Panc1 (cell line): Measurements from ENCODE around the gene FBLN1. TPM values are rescaled to one million over a fixed set of nuclear protein-coding genes. Genes with fewer than 3 reads are reported as not detected.

Source experiments
- ATAC-seq: fragments of 200-7000 bp; cut with Tn5 transposase; 2 replicates; pipeline ENCODE4 v1.9.1; 2020; ENCODE audit warnings: mild to moderate bottlenecking, moderate library complexity
- BruUV-seq: library from RNA; stranded (reverse); fragments of 400-500 nt; replicated peaks from 2 replicates; lab custom pipeline; 2021; lab: Mats Ljungman, UMichigan
- CTCF ChIA-PET: fragments of 300-600 bp; sonication (Branson Sonifier 250); formaldehyde crosslinking; loops from one replicate; lab custom pipeline; 2022; ENCODE audit warnings: antibody characterized with exemption; lab: Charles Lee
- POLR2A ChIA-PET: fragments of 300-600 bp; sonication (Branson Sonifier 250); formaldehyde crosslinking; loops from one replicate; lab custom pipeline; 2022; ENCODE audit warnings: antibody characterized with exemption; lab: Charles Lee
- DNase-seq: peaks from one replicate; pipeline ENCODE4 v3.0.0-alpha.2; 2010; ENCODE audit warnings: low read depth, low spot score
- H3K27ac ChIP-seq: 2 replicates; pipeline ENCODE4 v1.5.1; 2011; ENCODE audit warnings: mild to moderate bottlenecking, low read length, inconsistent platforms
- H3K27me3 ChIP-seq: fragments of 200-500 bp; sonication (Bioruptor generic); 2 replicates; pipeline ENCODE4 v1.6.0; 2014; ENCODE audit warnings: low read length, inconsistent platforms; ENCODE audit not compliant: control insufficient read depth, insufficient read depth
- H3K36me3 ChIP-seq: fragments of 200-500 bp; sonication (Bioruptor generic); 2 replicates; pipeline ENCODE4 v1.5.1; 2014; ENCODE audit warnings: inconsistent platforms, mild to moderate bottlenecking, low read length, moderate library complexity; ENCODE audit not compliant: control insufficient read depth, insufficient read depth
- H3K4me1 ChIP-seq: 2 replicates; pipeline ENCODE4 v1.5.1; 2011; ENCODE audit warnings: inconsistent platforms, mild to moderate bottlenecking, low read length, moderate library complexity; ENCODE audit not compliant: control insufficient read depth, insufficient read depth
- H3K4me3 ChIP-seq, 2 experiments: 2 replicates each; pipeline ENCODE4 v1.5.1; 2011 to 2012; ENCODE audit warnings: low read depth in 2 of 2, low read length in 2 of 2, mild to moderate bottlenecking in 2 of 2, inconsistent platforms in 1 of 2, moderate library complexity in 1 of 2
- H3K9me3 ChIP-seq: fragments of 200-500 bp; sonication (Bioruptor generic); 2 replicates; pipeline ENCODE4 v1.5.1; 2014; ENCODE audit warnings: low read depth, mild to moderate bottlenecking, inconsistent platforms, low read length, moderate library complexity; ENCODE audit not compliant: control insufficient read depth, insufficient read depth
- POLR2AphosphoS5 ChIP-seq: IDR thresholded peaks from 2 replicates; pipeline ENCODE4 v1.6.1; 2012; ENCODE audit warnings: mild to moderate bottlenecking, low read depth, low read length, moderate library complexity
- SIN3A ChIP-seq: IDR thresholded peaks from 2 replicates; pipeline ENCODE4 v1.6.1; 2012; ENCODE audit warnings: low read depth, mild to moderate bottlenecking, low read length, moderate library complexity, borderline replicate concordance; ENCODE audit not compliant: insufficient read depth
- TCF7L2 ChIP-seq: IDR thresholded peaks from 2 replicates; pipeline ENCODE4 v1.6.1; 2011; ENCODE audit warnings: mild to moderate bottlenecking, low read depth, low read length, inconsistent platforms
- in situ Hi-C: cut with HindIII; loops from 2 replicates; pipeline ENCODE4 v1.10.0; 2016; ENCODE audit warnings: low sequenced_read_pairs, low pct_unique_long_range_greater_than_20kb
- intact Hi-C: fragments of 100-400 bp; cut with micrococcal nuclease; formaldehyde crosslinking; loops from one replicate; pipeline ENCODE4 v1.10.0; 2022; ENCODE audit not compliant: unreplicated experiment
- total RNA-seq: library from RNA; stranded (reverse); gene quantifications from one replicate; pipeline ENCODE4 v1.2.1, GENCODE V29; 2021; ENCODE audit not compliant: unreplicated experiment
- TF ChIP-seq, protein P1 (sequence below), 2 experiments: IDR thresholded peaks; 2 replicates each; pipeline ENCODE4 v1.6.1; 2011 to 2012; ENCODE audit warnings: low read depth in 2 of 2, control low read depth in 1 of 2, low read length in 1 of 2, mild to moderate bottlenecking in 1 of 2, moderate library complexity in 1 of 2; ENCODE audit not compliant: insufficient read depth in 1 of 2
- TF ChIP-seq, protein P2 (sequence below): fragments of 450-650 bp; IDR thresholded peaks from 2 replicates; pipeline ENCODE4 v1.5.1; 2017; ENCODE audit warnings: mild to moderate bottlenecking

FBLN1 gene
- total RNA-seq, 1 experiment from 2014 or later: 143 TPM

DNA sequence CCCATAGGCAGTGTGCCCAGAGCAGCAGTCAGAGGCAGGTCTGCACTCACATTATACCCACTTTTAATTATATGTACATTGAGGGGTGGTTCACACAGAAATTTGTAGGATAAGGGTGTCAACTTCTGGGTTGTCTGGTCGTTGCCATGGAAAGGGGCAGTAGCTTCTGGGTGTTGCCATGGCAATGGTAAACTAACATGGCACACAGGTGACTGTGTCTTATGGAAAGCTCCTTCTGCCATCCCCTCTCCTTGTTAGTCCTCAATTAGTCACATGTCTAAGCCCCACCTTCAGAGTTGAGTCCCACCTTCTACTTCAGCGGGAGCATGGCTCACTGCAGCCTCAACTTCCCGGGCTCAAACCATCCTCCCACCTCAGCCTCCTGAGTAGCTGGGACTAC is 112.7 kb downstream of the FBLN1 start:
- TF ChIP-seq, protein P1, sequence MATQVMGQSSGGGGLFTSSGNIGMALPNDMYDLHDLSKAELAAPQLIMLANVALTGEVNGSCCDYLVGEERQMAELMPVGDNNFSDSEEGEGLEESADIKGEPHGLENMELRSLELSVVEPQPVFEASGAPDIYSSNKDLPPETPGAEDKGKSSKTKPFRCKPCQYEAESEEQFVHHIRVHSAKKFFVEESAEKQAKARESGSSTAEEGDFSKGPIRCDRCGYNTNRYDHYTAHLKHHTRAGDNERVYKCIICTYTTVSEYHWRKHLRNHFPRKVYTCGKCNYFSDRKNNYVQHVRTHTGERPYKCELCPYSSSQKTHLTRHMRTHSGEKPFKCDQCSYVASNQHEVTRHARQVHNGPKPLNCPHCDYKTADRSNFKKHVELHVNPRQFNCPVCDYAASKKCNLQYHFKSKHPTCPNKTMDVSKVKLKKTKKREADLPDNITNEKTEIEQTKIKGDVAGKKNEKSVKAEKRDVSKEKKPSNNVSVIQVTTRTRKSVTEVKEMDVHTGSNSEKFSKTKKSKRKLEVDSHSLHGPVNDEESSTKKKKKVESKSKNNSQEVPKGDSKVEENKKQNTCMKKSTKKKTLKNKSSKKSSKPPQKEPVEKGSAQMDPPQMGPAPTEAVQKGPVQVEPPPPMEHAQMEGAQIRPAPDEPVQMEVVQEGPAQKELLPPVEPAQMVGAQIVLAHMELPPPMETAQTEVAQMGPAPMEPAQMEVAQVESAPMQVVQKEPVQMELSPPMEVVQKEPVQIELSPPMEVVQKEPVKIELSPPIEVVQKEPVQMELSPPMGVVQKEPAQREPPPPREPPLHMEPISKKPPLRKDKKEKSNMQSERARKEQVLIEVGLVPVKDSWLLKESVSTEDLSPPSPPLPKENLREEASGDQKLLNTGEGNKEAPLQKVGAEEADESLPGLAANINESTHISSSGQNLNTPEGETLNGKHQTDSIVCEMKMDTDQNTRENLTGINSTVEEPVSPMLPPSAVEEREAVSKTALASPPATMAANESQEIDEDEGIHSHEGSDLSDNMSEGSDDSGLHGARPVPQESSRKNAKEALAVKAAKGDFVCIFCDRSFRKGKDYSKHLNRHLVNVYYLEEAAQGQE (IDR thresholded peaks at IDR 0.05; ENCODE audit: insufficient read depth in 1 of 2, low read depth in 2 of 2, low read length in 1 of 2): no peak
- TF ChIP-seq POLR2AphosphoS5 (no peak), TCF7L2 (no peak)
- DNase-seq: no peak
- no peak for ATAC-seq
- Histone ChIP-seq H3K27ac (no peak overlapping the region), H3K9me3 (no peaks in the 10 kb centered on the region), H3K36me3 (no peaks in the 10 kb centered on the region), H3K4me3 (no peak overlapping the region), H3K27me3 (no peaks in the 10 kb centered on the region), H3K4me1 (no peaks in the 10 kb centered on the region)
- intact Hi-C loops: no loop called here
- POLR2A ChIA-PET: no interaction called here
- in situ Hi-C loops: no loop called here
- CTCF ChIA-PET: interaction anchor here (0.7 kb wide), 1 partner anchor 17 kb away, joined by 6 read pairs; no protein-coding TSS in a partner anchor
- no TSS peak for BruUV-seq

DNA sequence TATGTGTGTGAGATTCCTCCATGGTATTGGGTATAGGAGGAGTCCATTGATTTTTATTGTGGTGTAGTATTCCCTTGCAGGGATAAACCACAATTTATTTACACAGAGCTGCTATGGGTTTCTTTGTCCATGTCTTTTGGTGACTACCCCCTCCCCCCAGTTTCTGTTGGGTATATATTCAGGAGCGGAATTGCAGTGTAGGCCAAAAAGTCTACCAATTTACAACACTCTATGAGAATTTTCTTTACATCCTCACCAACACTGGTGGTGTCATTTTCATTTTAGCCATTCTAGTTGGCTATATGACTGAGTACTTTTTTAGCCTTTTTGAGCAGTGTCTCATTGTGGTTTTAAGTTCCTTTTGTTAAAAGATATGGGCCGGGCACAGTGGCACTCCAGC is 113.7 kb downstream of the FBLN1 start:
- no TSS peak for BruUV-seq
- no peaks in the 10 kb centered on the region for H3K36me3 ChIP-seq
- ChIA-PET POLR2A (no interaction called here), CTCF (no interaction called here)
- no peaks in the 10 kb centered on the region for H3K9me3 ChIP-seq
- ATAC-seq: no peak
- H3K27ac ChIP-seq: no peak overlapping the region
- TF ChIP-seq, protein P1 (IDR thresholded peaks at IDR 0.05; ENCODE audit: insufficient read depth in 1 of 2, low read depth in 2 of 2, low read length in 1 of 2): no peak
- TF ChIP-seq POLR2AphosphoS5 (no peak), SIN3A (no peak), TCF7L2 (no peak)
- TF ChIP-seq, protein P2, sequence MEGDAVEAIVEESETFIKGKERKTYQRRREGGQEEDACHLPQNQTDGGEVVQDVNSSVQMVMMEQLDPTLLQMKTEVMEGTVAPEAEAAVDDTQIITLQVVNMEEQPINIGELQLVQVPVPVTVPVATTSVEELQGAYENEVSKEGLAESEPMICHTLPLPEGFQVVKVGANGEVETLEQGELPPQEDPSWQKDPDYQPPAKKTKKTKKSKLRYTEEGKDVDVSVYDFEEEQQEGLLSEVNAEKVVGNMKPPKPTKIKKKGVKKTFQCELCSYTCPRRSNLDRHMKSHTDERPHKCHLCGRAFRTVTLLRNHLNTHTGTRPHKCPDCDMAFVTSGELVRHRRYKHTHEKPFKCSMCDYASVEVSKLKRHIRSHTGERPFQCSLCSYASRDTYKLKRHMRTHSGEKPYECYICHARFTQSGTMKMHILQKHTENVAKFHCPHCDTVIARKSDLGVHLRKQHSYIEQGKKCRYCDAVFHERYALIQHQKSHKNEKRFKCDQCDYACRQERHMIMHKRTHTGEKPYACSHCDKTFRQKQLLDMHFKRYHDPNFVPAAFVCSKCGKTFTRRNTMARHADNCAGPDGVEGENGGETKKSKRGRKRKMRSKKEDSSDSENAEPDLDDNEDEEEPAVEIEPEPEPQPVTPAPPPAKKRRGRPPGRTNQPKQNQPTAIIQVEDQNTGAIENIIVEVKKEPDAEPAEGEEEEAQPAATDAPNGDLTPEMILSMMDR: no peak
- no peaks in the 10 kb centered on the region for H3K4me1 ChIP-seq
- in situ Hi-C loops (no loop called here), intact Hi-C loops (no loop called here)
- H3K4me3 ChIP-seq: no peak overlapping the region
- no peak for DNase-seq
- no peaks in the 10 kb centered on the region for H3K27me3 ChIP-seq
